ENCODE measurements around the gene RGN. TPM values are rescaled to one million over a fixed set of nuclear protein-coding genes. Genes with fewer than 3 reads are reported as not detected.

The RGN gene
- total RNA-seq, result 0.73 and 1.4 TPM in 2 replicates
- polyA plus RNA-seq, result 0.27 and 0.58 TPM in 2 replicates
- polyA plus RNA-seq (2011; cell fraction: cytosol; rRNA removed), result 0.35 and 0.59 TPM in 2 replicates
- 0.41 and 0.45 TPM in 2 replicates for polyA plus RNA-seq (2011; cell fraction: nucleus; rRNA removed)
- polyA plus RNA-seq (2012), result 0.12 and 0.25 TPM in 2 replicates
- not detected in 2 replicates for polyA minus RNA-seq
- polyA minus RNA-seq (2011; cell fraction: cytosol; rRNA and poly(A)+ RNA removed), result not detected
- 0.38 and 1.4 TPM in 2 replicates for polyA minus RNA-seq (2011; cell fraction: nucleus; rRNA and poly(A)+ RNA removed)
- percentile 31 among the genes with signal in this experiment for Bru-seq, nascent RNA
- percentile 30 among the genes with signal in this experiment for BruChase-seq, experiment 1, labeled RNA remaining after a 6-hour chase
- percentile 29 among the genes with signal in this experiment for BruChase-seq, experiment 2, labeled RNA remaining after a 2-hour chase
- long read RNA-seq, result 0 reads

- TF ChIP-seq JUN (IDR thresholded peaks at IDR 0.05; ENCODE audit: borderline replicate concordance, insufficient read depth, insufficient read length, low read depth) (no peak), POLR2AphosphoS5 (IDR thresholded peaks at IDR 0.05; ENCODE audit: insufficient read depth, low read depth, low read length) (no peak), GATA2 (IDR thresholded peaks at IDR 0.05; ENCODE audit: insufficient read depth, insufficient read length, low read depth, low read length) (no peak), FOS (IDR thresholded peaks at IDR 0.05; ENCODE audit: borderline replicate concordance, insufficient read depth, low read length) (no peak), POLR2A (IDR thresholded peaks at IDR 0.05; ENCODE audit: low read depth, low read length) (no peak)
- TF ChIP-seq, protein P1, sequence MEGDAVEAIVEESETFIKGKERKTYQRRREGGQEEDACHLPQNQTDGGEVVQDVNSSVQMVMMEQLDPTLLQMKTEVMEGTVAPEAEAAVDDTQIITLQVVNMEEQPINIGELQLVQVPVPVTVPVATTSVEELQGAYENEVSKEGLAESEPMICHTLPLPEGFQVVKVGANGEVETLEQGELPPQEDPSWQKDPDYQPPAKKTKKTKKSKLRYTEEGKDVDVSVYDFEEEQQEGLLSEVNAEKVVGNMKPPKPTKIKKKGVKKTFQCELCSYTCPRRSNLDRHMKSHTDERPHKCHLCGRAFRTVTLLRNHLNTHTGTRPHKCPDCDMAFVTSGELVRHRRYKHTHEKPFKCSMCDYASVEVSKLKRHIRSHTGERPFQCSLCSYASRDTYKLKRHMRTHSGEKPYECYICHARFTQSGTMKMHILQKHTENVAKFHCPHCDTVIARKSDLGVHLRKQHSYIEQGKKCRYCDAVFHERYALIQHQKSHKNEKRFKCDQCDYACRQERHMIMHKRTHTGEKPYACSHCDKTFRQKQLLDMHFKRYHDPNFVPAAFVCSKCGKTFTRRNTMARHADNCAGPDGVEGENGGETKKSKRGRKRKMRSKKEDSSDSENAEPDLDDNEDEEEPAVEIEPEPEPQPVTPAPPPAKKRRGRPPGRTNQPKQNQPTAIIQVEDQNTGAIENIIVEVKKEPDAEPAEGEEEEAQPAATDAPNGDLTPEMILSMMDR (IDR thresholded peaks at IDR 0.05; ENCODE audit: extremely low read depth in 1 of 2, insufficient read depth in 1 of 2, low read depth in 1 of 2, low read length in 2 of 2), result no peak
- Histone ChIP-seq H3K79me2 (ENCODE audit: control insufficient read depth, insufficient read depth, low read length) (no peaks in the 10 kb centered on the region), H2AFZ (ENCODE audit: low read depth, low read length) (peak within 1 kb of the TSS; percentile 78), H3K9me3 (replicated peaks; ENCODE audit: control insufficient read depth, insufficient read depth, low read length) (no peaks in the 10 kb centered on the region), H3K36me3 (ENCODE audit: control insufficient read depth in 2 of 2, extremely low read depth in 1 of 2, insufficient read depth in 2 of 2, low read length in 2 of 2) (no peaks in the 10 kb centered on the region), H3K9me1 (replicated peaks; ENCODE audit: control insufficient read depth, extremely low read depth, insufficient read depth, low read length) (no peaks in the 10 kb centered on the region), H3K9ac (replicated peaks; ENCODE audit: extremely low read depth, insufficient read depth, low read length) (peak within 1 kb of the TSS; percentile 16), H3K4me2 (ENCODE audit: insufficient read depth, low read length) (peak within 1 kb of the TSS; percentile 24), H4K20me1 (replicated peaks; ENCODE audit: control insufficient read depth, extremely low read depth, insufficient read depth, low read length) (no peaks in the 10 kb centered on the region), H3K27me3 (ENCODE audit: control insufficient read depth in 2 of 2, insufficient read depth in 2 of 2, low read length in 2 of 2) (no peaks in the 10 kb centered on the region), H3K4me1 (ENCODE audit: control insufficient read depth, extremely low read depth, insufficient read depth, low read length) (peaks cover 2% of the 10 kb centered on the region), H3K4me3 (replicated peaks in 1 of 3; ENCODE audit: insufficient read depth in 1 of 3, low read depth in 1 of 3, low read length in 3 of 3) (peak within 1 kb of the TSS in 1 of 3 experiments; percentile 5), H3K27ac (ENCODE audit: insufficient read depth, low read depth, low read length) (no peak within 1 kb of the TSS)
- dilution Hi-C loops (cut with MboI; ENCODE audit: extremely low pct_ligation_motif_present, low sequenced_read_pairs), result no loop called here
- ChIA-PET CTCF (interaction anchor here (0.6 kb wide), 1 partner anchor 12 kb away, joined by 3 read pairs; no protein-coding TSS in a partner anchor), POLR2A (no interaction called here)
- DNase-seq (ENCODE audit: low read depth, low spot score) (no peak), FAIRE-seq (peak; percentile 4)
- BruUV-seq (replicated peaks), result no TSS peak
- intact Hi-C loops (cut with micrococcal nuclease), result no loop called here
Observed at GRCh38 chrX:47078129-47079043, at the start of gene RGN. RGN (plus strand) TSS chrX:47078443; CDS start chrX:47081145, 2,702 bp downstream.
